ENCODE data around the gene TGFBI. TPM values are rescaled to one million over a fixed set of nuclear protein-coding genes. Genes with fewer than 3 reads are reported as not detected.

The TGFBI gene
- total RNA-seq, 1 donor from 2014 or later, result 174 TPM

- Histone ChIP-seq H3K27me3 (no peaks in the 10 kb centered on the region), H3K4me1 (peaks cover 0 to 10% of the 10 kb centered on the region in 2 donors), H3K27ac (no peak overlapping the region), H3K4me3 (no peak overlapping the region), H3K9me3 (no peaks in the 10 kb centered on the region), H3K36me3 (no peaks in the 10 kb centered on the region)
- no peak for DNase-seq (ENCODE audit: low spot score in 2 of 2)
- intact Hi-C loops (cut with DNase I), result no loop called here
- no peak for TF ChIP-seq CTCF (IDR thresholded peaks at IDR 0.05)
These were observed 31.0 kb upstream of the TGFBI start for GRCh38 chr5:135997673-135998335.

DNA sequence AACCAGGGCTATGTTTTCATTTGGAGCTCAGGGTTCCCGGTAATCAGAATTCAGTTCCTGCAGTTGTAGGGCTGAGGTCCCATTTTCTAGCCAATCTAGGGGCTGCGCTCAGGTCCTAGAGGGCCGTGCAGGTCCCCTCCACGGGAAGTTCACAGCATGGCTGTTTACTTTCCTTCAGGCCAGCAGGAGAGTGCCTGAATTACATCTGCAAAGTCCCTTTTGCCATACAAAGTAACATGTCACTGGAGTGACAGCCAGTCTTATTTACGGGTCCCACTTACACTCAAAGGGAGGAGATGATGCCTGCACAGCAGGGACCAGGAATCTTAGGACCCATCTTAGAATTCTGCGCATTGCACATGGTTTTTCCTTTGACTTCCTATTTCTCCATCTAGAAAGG lies 29.9 kb upstream of the TGFBI start:
- no peak overlapping the region for H3K4me3 ChIP-seq
- intact Hi-C loops (cut with DNase I), result no loop called here
- no peaks in the 10 kb centered on the region for H3K27me3 ChIP-seq
- DNase-seq (ENCODE audit: low spot score in 2 of 2), result no peak
- no peak for TF ChIP-seq CTCF (IDR thresholded peaks at IDR 0.05)
- H3K4me1 ChIP-seq, result peaks cover 0 to 8% of the 10 kb centered on the region in 2 donors
- H3K36me3 ChIP-seq, result no peaks in the 10 kb centered on the region
- peak overlapping the region in 1 of 2 donors; percentile 49 for H3K27ac ChIP-seq
- no peaks in the 10 kb centered on the region for H3K9me3 ChIP-seq

GRCh38 chr5:135999406-136000139 lies 29.2 kb upstream of the TGFBI start:
- Histone ChIP-seq H3K27me3 (no peaks in the 10 kb centered on the region), H3K36me3 (no peaks in the 10 kb centered on the region), H3K4me3 (no peak overlapping the region), H3K4me1 (peaks cover 0 to 6% of the 10 kb centered on the region in 2 donors), H3K27ac (no peak overlapping the region), H3K9me3 (no peaks in the 10 kb centered on the region)
- no peak for TF ChIP-seq CTCF (IDR thresholded peaks at IDR 0.05)
- intact Hi-C loops (cut with DNase I), result no loop called here
- no peak for DNase-seq (ENCODE audit: low spot score in 2 of 2)

DNA sequence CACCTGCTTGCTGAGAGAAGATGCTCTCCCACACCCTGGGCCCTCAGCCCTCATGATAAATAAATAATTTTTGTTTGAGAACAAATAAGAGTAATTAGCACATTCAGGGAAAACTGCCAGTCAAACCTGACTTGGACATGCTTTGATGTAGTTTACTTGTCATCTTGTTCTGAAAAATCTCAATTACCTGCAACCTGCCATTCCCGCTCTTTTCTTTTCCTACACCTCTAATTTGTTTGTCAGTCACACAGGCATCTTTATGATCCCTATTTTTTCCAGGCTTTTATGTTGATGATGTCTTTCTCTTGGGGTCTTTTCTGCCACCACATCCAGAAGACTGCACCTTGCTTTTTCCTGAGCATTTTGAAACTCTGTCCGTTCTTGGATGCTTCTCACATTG lies 28.6 kb upstream of the TGFBI start:
- no peak overlapping the region for H3K27ac ChIP-seq
- intact Hi-C loops (cut with DNase I), result no loop called here
- H3K4me1 ChIP-seq, result peaks cover 0 to 6% of the 10 kb centered on the region in 2 donors

GRCh38 chr5:136000932-136001331 lies 27.9 kb upstream of the TGFBI start:
- Histone ChIP-seq H3K36me3 (no peaks in the 10 kb centered on the region), H3K9me3 (no peaks in the 10 kb centered on the region), H3K27ac (no peak overlapping the region), H3K4me1 (peaks cover 0 to 6% of the 10 kb centered on the region in 2 donors), H3K4me3 (no peak overlapping the region), H3K27me3 (no peaks in the 10 kb centered on the region)
- intact Hi-C loops (cut with DNase I), result no loop called here
- no peak for DNase-seq (ENCODE audit: low spot score in 2 of 2)
- no peak for TF ChIP-seq CTCF (IDR thresholded peaks at IDR 0.05)

More for the DNA sequence above, 28.6 kb upstream of the TGFBI start:
- Histone ChIP-seq H3K27me3 (no peaks in the 10 kb centered on the region), H3K9me3 (no peaks in the 10 kb centered on the region), H3K4me3 (no peak overlapping the region), H3K36me3 (no peaks in the 10 kb centered on the region)
- no peak for DNase-seq (ENCODE audit: low spot score in 2 of 2)
- TF ChIP-seq CTCF (IDR thresholded peaks at IDR 0.05), result no peak

All from ascending aorta (tissue), 2 donors.